ENCODE data around the gene TMA7B.
"Not testable (repeated sequence)": the region's sequence is repeated elsewhere in the genome, so short reads cannot be mapped to it uniquely, and the experiment has no call there.

The TMA7B gene

DNA sequence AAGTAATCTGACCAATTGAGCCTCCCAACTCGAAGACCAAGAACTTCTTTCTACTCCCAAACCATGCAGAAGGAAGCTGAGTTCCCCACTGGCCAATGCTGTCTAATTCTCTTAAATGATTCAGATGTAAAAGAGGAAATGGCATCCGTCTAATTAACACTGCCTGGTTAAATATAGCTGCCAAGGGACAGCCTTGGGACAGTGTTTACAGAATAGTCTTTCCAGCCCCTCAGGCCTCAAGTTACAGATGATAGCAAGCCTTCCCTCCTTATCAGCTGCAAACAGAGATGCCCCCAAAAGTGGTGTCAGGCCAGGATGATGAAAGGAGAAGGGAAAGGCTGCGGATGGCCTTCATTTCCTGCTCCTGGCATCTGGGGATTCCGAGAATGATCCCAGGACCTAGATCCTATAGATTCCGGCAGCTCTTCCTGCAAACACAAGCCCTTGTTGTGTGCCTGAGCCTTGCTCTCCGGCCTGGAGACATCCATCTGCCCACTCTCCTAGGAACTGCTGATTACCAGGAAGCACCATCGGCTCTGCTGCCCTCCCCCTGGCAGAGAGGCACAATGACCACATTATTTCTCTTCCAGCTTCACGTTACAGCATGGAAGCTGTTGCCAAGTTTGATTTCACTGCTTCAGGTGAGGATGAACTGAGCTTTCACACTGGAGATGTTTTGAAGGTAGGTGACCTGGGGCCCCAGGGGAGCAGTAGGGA, 13.5 kb upstream of the TMA7B start:
- Histone ChIP-seq H3K36me3 (ENCODE audit: control insufficient read depth in 1 of 2, insufficient read depth in 2 of 2, low read length in 2 of 2) (no peaks in the 10 kb centered on the region), H3K9me3 (ENCODE audit: control insufficient read depth in 1 of 2, low read length in 2 of 2) (no peaks in the 10 kb centered on the region), H3K4me3 (ENCODE audit: low read depth in 1 of 2, low read length in 2 of 2) (no peak overlapping the region), H3K4me1 (ENCODE audit: control insufficient read depth in 1 of 2, insufficient read depth in 2 of 2, low read length in 2 of 2) (no peaks in the 10 kb centered on the region), H3K27ac (ENCODE audit: low read length) (no peak overlapping the region), H3K27me3 (ENCODE audit: low read depth, low read length) (no peaks in the 10 kb centered on the region)

DNA sequence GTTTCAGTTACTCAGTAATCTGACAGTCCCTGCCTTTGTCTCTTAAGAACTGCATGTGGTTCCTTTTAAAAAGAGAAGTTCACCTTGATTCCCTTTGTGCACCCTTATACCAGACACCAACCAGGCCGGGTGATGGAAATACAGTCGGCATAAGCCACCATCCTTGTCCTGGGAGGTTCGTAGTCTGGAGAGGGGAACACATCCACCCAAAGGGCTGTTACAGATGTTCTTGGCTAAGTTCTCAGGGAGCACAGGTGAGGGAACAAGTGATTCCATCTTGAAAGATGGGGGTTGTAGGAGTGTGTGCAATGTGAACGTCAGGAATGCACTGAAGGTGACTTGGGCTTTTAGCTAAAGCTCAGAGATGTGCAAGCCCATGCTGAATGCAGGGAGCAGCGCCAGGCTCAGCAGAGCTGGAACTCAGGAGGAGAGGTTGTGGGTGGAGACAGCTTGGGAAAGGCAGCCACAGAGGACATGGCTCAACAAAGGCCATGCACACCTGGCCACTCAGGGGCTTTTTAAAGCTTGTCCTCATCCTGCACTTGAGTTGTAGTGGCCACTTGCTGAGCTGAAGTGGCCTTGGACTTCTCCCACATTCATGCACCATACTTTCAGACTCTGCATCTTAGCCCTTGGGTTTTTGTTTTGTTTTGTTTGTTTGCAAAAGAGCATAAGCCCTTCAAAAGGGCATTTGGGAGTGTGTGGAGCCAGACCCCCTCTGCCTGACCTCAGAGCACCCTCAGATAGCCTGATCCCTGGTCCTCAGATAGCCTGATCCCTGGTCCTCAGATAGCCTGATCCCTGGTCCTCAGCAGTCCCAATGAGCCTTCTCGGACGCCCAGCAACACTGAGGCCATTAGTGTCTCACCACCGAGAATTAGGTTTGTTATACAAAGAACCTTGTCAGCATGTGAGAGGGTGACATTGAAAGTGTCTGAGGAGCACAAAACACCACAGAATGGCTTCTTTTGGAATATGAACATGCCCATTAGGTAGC, 12.7 kb upstream of the TMA7B start:
- Histone ChIP-seq H3K4me3 (ENCODE audit: low read depth in 1 of 2, low read length in 2 of 2) (no peak overlapping the region), H3K9me3 (ENCODE audit: control insufficient read depth in 1 of 2, low read length in 2 of 2) (no peaks in the 10 kb centered on the region), H3K27ac (ENCODE audit: low read length) (no peak overlapping the region), H3K27me3 (ENCODE audit: low read depth, low read length) (no peaks in the 10 kb centered on the region), H3K4me1 (ENCODE audit: control insufficient read depth in 1 of 2, insufficient read depth in 2 of 2, low read length in 2 of 2) (no peaks in the 10 kb centered on the region), H3K36me3 (ENCODE audit: control insufficient read depth in 1 of 2, insufficient read depth in 2 of 2, low read length in 2 of 2) (no peaks in the 10 kb centered on the region)

DNA sequence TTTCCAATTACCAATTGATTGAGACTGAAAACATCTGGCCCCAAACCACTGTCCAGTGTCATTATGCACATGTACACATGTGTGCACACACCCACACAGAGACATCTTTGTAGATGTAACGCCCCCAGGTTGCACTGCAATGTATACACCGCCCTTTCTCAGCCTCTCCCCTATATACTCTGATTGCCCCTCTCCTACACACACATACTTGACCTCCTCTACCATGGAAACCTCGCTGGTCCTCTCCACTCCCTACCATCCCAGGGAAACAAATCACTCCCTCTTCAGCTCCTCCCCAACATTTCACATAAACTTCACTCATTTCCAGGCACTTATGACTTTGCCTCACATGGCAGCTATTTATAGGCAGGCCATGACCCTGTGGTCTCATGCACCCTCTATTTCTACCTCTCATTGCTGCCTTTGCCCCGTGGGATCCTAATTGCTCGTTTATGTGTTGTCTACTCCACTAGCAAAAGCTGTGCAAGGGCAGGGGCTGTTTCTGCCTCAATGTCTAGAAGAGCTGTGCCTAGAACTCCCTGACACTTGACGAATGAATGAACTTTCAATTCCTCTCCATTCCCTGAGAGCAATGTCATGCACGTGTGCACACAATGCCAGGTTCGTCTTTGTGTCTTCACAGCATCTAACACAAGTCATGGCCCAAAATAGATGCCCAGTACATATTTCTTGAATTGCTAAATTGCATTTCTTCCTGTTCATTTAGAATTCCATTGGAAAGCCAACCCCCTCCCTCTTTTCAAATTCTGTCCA, 10.0 kb upstream of the TMA7B start:
- Histone ChIP-seq H3K9me3 (ENCODE audit: control insufficient read depth in 1 of 2, low read length in 2 of 2) (no peaks in the 10 kb centered on the region), H3K27ac (ENCODE audit: low read length) (no peak overlapping the region), H3K4me3 (ENCODE audit: low read depth in 1 of 2, low read length in 2 of 2) (no peak overlapping the region), H3K4me1 (ENCODE audit: control insufficient read depth in 1 of 2, insufficient read depth in 2 of 2, low read length in 2 of 2) (no peaks in the 10 kb centered on the region), H3K36me3 (ENCODE audit: control insufficient read depth in 1 of 2, insufficient read depth in 2 of 2, low read length in 2 of 2) (no peaks in the 10 kb centered on the region), H3K27me3 (ENCODE audit: low read depth, low read length) (no peaks in the 10 kb centered on the region)

- not testable (repeated sequence) for H3K36me3 ChIP-seq (ENCODE audit: control insufficient read depth in 1 of 2, insufficient read depth in 2 of 2, low read length in 2 of 2); H3K9me3 ChIP-seq (ENCODE audit: control insufficient read depth in 1 of 2, low read length in 2 of 2); H3K27ac ChIP-seq (ENCODE audit: low read length); H3K27me3 ChIP-seq (ENCODE audit: low read depth, low read length); H3K4me3 ChIP-seq (ENCODE audit: low read depth in 1 of 2, low read length in 2 of 2); H3K4me1 ChIP-seq (ENCODE audit: control insufficient read depth in 1 of 2, insufficient read depth in 2 of 2, low read length in 2 of 2)
These were observed 8.4 kb upstream of the TMA7B start for GRCh38 chr22:39951603-39952293.

GRCh38 chr22:39952347-39952746, 7.8 kb upstream of the TMA7B start:
- no peak overlapping the region for H3K27ac ChIP-seq (ENCODE audit: low read length)
- no peaks in the 10 kb centered on the region for H3K4me1 ChIP-seq (ENCODE audit: control insufficient read depth in 1 of 2, insufficient read depth in 2 of 2, low read length in 2 of 2)
- H3K9me3 ChIP-seq (ENCODE audit: control insufficient read depth in 1 of 2, low read length in 2 of 2), result no peaks in the 10 kb centered on the region
- no peak overlapping the region for H3K4me3 ChIP-seq (ENCODE audit: low read depth in 1 of 2, low read length in 2 of 2)
- no peaks in the 10 kb centered on the region for H3K27me3 ChIP-seq (ENCODE audit: low read depth, low read length)
- no peaks in the 10 kb centered on the region for H3K36me3 ChIP-seq (ENCODE audit: control insufficient read depth in 1 of 2, insufficient read depth in 2 of 2, low read length in 2 of 2)

DNA sequence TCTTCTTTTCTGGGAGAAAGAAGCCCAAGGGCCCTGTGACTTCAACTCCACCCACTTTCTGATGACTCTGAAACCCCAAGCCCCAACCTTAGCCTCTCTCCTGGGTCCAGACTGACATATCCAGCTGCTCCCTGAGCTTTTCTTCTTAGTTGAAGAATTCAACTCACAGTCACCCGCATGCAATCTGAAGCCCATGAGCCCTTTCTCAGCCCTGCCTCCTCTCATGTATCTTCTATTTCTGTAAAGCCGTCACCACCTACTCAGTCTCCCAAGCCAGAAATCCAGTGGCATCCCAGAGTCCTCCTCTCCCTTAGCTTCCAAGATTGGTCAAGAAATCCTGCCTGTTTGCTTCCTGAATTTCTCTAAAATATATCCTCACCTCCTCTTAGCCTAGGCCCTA, 7.1 kb upstream of the TMA7B start:
- H3K36me3 ChIP-seq (ENCODE audit: control insufficient read depth in 1 of 2, insufficient read depth in 2 of 2, low read length in 2 of 2), result no peaks in the 10 kb centered on the region
- no peak overlapping the region for H3K27ac ChIP-seq (ENCODE audit: low read length)
- no peaks in the 10 kb centered on the region for H3K9me3 ChIP-seq (ENCODE audit: control insufficient read depth in 1 of 2, low read length in 2 of 2)
- H3K27me3 ChIP-seq (ENCODE audit: low read depth, low read length), result no peaks in the 10 kb centered on the region
- H3K4me1 ChIP-seq (ENCODE audit: control insufficient read depth in 1 of 2, insufficient read depth in 2 of 2, low read length in 2 of 2), result no peaks in the 10 kb centered on the region
- H3K4me3 ChIP-seq (ENCODE audit: low read depth in 1 of 2, low read length in 2 of 2), result no peak overlapping the region

DNA sequence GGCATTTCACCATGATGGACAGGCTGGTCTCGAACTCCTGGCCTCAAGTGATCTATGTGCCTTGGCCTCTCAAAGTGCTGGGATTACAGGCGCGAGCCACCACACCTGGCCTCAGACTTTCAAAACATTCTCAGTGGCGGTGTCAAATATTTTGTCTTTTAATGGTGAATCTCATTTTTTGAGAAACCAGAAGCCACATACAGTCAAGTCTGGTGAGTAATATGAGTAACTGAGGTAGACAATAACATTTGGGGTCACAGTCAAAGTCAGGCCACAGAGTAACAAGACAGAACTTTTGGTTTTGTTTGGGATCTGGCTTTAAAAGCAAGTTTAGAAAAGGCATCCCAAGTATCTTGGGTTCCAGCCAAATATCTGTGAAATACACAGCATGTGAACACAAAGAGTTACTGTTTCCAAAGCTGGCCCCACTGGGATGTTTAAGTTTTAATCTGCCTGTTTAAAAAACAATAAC, 5.6 kb upstream of the TMA7B start:
- Histone ChIP-seq H3K27me3 (ENCODE audit: low read depth, low read length) (peaks cover 5% of the 10 kb centered on the region), H3K9me3 (ENCODE audit: control insufficient read depth in 1 of 2, low read length in 2 of 2) (no peaks in the 10 kb centered on the region), H3K36me3 (ENCODE audit: control insufficient read depth in 1 of 2, insufficient read depth in 2 of 2, low read length in 2 of 2) (no peaks in the 10 kb centered on the region), H3K4me1 (ENCODE audit: control insufficient read depth in 1 of 2, insufficient read depth in 2 of 2, low read length in 2 of 2) (no peaks in the 10 kb centered on the region), H3K4me3 (ENCODE audit: low read depth in 1 of 2, low read length in 2 of 2) (no peak overlapping the region), H3K27ac (ENCODE audit: low read length) (no peak overlapping the region)

DNA sequence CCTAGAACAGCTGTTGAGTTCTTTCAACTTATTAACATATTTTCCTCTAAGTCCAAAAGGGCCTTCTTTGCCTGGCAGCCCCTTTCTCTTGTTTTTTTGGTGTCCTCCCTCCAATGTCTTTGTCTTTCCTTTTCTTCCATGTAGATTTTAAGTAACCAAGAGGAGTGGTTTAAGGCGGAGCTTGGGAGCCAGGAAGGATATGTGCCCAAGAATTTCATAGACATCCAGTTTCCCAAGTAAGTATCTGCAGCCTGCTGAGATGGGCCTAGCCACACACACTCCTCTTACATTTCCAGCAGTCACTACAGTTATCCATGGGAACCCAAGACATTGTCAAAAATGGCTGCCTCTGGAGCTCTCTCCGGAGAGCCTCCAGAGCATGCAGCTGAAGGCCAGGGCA, 4.5 kb upstream of the TMA7B start:
- no peaks in the 10 kb centered on the region for H3K36me3 ChIP-seq (ENCODE audit: control insufficient read depth in 1 of 2, insufficient read depth in 2 of 2, low read length in 2 of 2)
- no peak overlapping the region for H3K27ac ChIP-seq (ENCODE audit: low read length)
- H3K4me1 ChIP-seq (ENCODE audit: control insufficient read depth in 1 of 2, insufficient read depth in 2 of 2, low read length in 2 of 2), result no peaks in the 10 kb centered on the region
- peaks cover 5% of the 10 kb centered on the region for H3K27me3 ChIP-seq (ENCODE audit: low read depth, low read length)
- H3K9me3 ChIP-seq (ENCODE audit: control insufficient read depth in 1 of 2, low read length in 2 of 2), result no peaks in the 10 kb centered on the region
- H3K4me3 ChIP-seq (ENCODE audit: low read depth in 1 of 2, low read length in 2 of 2), result no peak overlapping the region

GRCh38 chr22:39956932-39957664, 3.1 kb upstream of the TMA7B start:
- peaks cover 5% of the 10 kb centered on the region for H3K27me3 ChIP-seq (ENCODE audit: low read depth, low read length)
- no peak overlapping the region for H3K27ac ChIP-seq (ENCODE audit: low read length)
- no peaks in the 10 kb centered on the region for H3K4me1 ChIP-seq (ENCODE audit: control insufficient read depth in 1 of 2, insufficient read depth in 2 of 2, low read length in 2 of 2)
- no peak overlapping the region for H3K4me3 ChIP-seq (ENCODE audit: low read depth in 1 of 2, low read length in 2 of 2)
- H3K36me3 ChIP-seq (ENCODE audit: control insufficient read depth in 1 of 2, insufficient read depth in 2 of 2, low read length in 2 of 2), result no peaks in the 10 kb centered on the region
- no peaks in the 10 kb centered on the region for H3K9me3 ChIP-seq (ENCODE audit: control insufficient read depth in 1 of 2, low read length in 2 of 2)

DNA sequence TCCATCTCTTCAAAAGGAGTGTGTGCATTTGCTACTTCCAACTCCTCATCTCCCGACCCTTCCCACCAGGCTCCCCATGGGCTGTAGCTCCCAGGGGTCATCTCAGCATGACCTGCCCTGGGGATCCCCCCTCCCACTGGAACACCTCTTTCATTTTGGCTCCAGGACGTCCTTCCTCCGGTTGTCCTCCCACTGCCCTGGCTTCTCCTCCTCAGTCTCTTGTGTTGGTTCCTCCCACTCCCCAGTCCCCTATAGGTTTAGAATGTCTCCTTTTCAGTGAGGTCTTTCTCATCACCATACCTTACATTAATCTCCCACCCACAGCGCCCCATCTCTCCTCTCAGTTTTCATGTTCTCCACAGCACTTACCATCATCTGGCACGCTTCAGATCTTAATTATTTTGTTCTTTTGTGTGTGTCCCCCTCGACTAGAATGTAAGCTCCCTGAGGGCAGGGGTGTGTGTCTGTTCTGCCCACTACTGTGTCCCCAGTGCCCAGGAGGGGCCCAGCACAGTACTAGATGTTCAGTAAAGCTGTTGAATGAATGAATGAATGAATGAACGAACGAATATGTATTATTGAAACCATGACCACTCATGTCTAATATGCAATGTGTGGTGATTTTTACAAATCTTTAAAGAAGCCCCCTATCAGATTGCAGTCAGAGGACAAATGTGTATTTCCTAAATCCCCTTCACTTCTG, 2.0 kb upstream of the TMA7B start:
- Histone ChIP-seq H3K36me3 (ENCODE audit: control insufficient read depth in 1 of 2, insufficient read depth in 2 of 2, low read length in 2 of 2) (no peaks in the 10 kb centered on the region), H3K27me3 (ENCODE audit: low read depth, low read length) (peaks cover 5% of the 10 kb centered on the region), H3K9me3 (ENCODE audit: control insufficient read depth in 1 of 2, low read length in 2 of 2) (no peaks in the 10 kb centered on the region), H3K4me3 (ENCODE audit: low read depth in 1 of 2, low read length in 2 of 2) (no peak overlapping the region), H3K27ac (ENCODE audit: low read length) (no peak overlapping the region), H3K4me1 (ENCODE audit: control insufficient read depth in 1 of 2, insufficient read depth in 2 of 2, low read length in 2 of 2) (no peaks in the 10 kb centered on the region)
